Gastroesophageal sphincter (tissue), 3 donors: Measurements from ENCODE around the gene ALK.

Experiments
- CTCF ChIP-seq, 4 experiments: fragments of 200-600 bp in 2 of 4; fragments of 450-650 bp in 2 of 4; sonication (generic) in 1 of 4; IDR thresholded peaks; one replicate each; pipeline ENCODE4 v1.5.1; 2017 to 2019; ENCODE audit warnings: antibody characterized with exemption in 4 of 4, mild to moderate bottlenecking in 2 of 4, moderate library complexity in 2 of 4
- POLR2AphosphoS5 ChIP-seq: sonication (generic); formaldehyde crosslinking; IDR thresholded peaks from one replicate; pipeline ENCODE4 v1.6.1; 2017; ENCODE audit warnings: antibody characterized with exemption

- no peak for TF ChIP-seq POLR2AphosphoS5
- TF ChIP-seq CTCF (IDR thresholded peaks at IDR 0.05), result no peak
Observed at GRCh38 chr2:29787473-29788465, 133.6 kb downstream of the ALK start.
